Adrenal gland (tissue), 5 donors: ENCODE results near the gene STRADB.

Source experiments
- CTCF ChIP-seq, 6 experiments: fragments of 450-650 bp in 4 of 6; fragments of 200-600 bp in 2 of 6; sonication (generic) in 1 of 6; IDR thresholded peaks; 1 replicate in 5 of 6; 2 replicates in 1 of 6; pipeline versions ENCODE4 v1.5.1 to v1.8.0; 2016 to 2021; ENCODE audit warnings: antibody characterized with exemption in 6 of 6, mild to moderate bottlenecking in 2 of 6, moderate library complexity in 1 of 6
- POLR2A ChIP-seq, 2 donors: fragments of 450-650 bp; IDR thresholded peaks; one replicate each; pipeline ENCODE4 v1.6.1; 2017; ENCODE audit warnings: antibody characterized with exemption in 2 of 2, mild to moderate bottlenecking in 2 of 2, moderate library complexity in 1 of 2
- donor health status: DM: no; HTN: no; CAD: no.

GRCh38 chr2:201406077-201406662 lies 45.4 kb upstream of the STRADB start:
- TF ChIP-seq CTCF (IDR thresholded peaks at IDR 0.05), result no peak
- no peak for TF ChIP-seq POLR2A (IDR thresholded peaks at IDR 0.05)
